HUDEP-2 (cell line): ENCODE measurements around the gene CELF4.

Source experiments
- DNase-seq, 76 experiments: peaks; one replicate each; lab custom pipeline; 2025; ENCODE audit not compliant: unreplicated experiment in 76 of 76; lab: John Stamatoyannopoulos, UW

Gene CELF4

GRCh38 chr18:37565101-37565976 lies at the start of gene CELF4:
TSS of gene CELF4 (minus strand) at chr18:37565798.
- no peak for DNase-seq

GRCh38 chr18:37613253-37613565 lies 47.6 kb upstream of the CELF4 start:
- DNase-seq = no peak

- no peak for DNase-seq
Measured at GRCh38 chr18:37612524-37613252, 47.1 kb upstream of the CELF4 start.

- no peak for DNase-seq
Measured at GRCh38 chr18:37611614-37612279, 46.1 kb upstream of the CELF4 start.

GRCh38 chr18:37608876-37609275 lies 43.3 kb upstream of the CELF4 start:
- no peak for DNase-seq

GRCh38 chr18:37607281-37607680 lies 41.7 kb upstream of the CELF4 start:
- no peak for DNase-seq

- DNase-seq = no peak
Measured at GRCh38 chr18:37604032-37604431, 38.4 kb upstream of the CELF4 start.

- DNase-seq = no peak
Measured at GRCh38 chr18:37598966-37599896, 33.6 kb upstream of the CELF4 start.

GRCh38 chr18:37598396-37598795 lies 32.8 kb upstream of the CELF4 start:
- no peak for DNase-seq

- no peak for DNase-seq
Measured at GRCh38 chr18:37590346-37590745, 24.7 kb upstream of the CELF4 start.

GRCh38 chr18:37588289-37588688 lies 22.7 kb upstream of the CELF4 start:
- no peak for DNase-seq

GRCh38 chr18:37586656-37587225 lies 21.1 kb upstream of the CELF4 start:
- DNase-seq = no peak

- no peak for DNase-seq
Measured at GRCh38 chr18:37584952-37585695, 19.5 kb upstream of the CELF4 start.

GRCh38 chr18:37584217-37584616 lies 18.6 kb upstream of the CELF4 start:
- DNase-seq = no peak

GRCh38 chr18:37582261-37582660 lies 16.7 kb upstream of the CELF4 start:
- DNase-seq = no peak

- peak in 16 of 76 experiments; percentile 4 to 63 (median 22) for DNase-seq
Measured at GRCh38 chr18:37578886-37579513, 13.4 kb upstream of the CELF4 start.

GRCh38 chr18:37578182-37578678 lies 12.6 kb upstream of the CELF4 start:
- DNase-seq = no peak

GRCh38 chr18:37577051-37577611 lies 11.5 kb upstream of the CELF4 start:
- peak in 33 of 76 experiments; percentile 1 to 76 (median 24) for DNase-seq
